ENCODE data around the gene SYMPK. TPM values are rescaled to one million over a fixed set of nuclear protein-coding genes. Genes with fewer than 3 reads are reported as not detected.
"Not testable (repeated sequence)": the region's sequence is repeated elsewhere in the genome, so short reads cannot be mapped to it uniquely, and the experiment has no call there.

SYMPK gene
- total and polyA plus RNA-seq, 7 experiments from 2014 or later = 9.9 to 110 (median 84.2) TPM

- peaks cover 0 to 11% (median 8%) of the 10 kb centered on the region in 7 donors for H3K4me1 Mint-ChIP-seq
- H3K27ac Mint-ChIP-seq; H3K4me1 ChIP-seq (ENCODE audit: control insufficient read depth in 2 of 2, insufficient read depth in 2 of 2, low read length in 2 of 2); H3K27me3 ChIP-seq (ENCODE audit: control insufficient read depth in 2 of 2, insufficient read depth in 2 of 2, low read length in 2 of 2); ATAC-seq; DNase-seq; H3K9me3 Mint-ChIP-seq; H3K4me3 Mint-ChIP-seq; H3K27ac ChIP-seq (ENCODE audit: low read depth, low read length); H3K9me3 ChIP-seq (ENCODE audit: control insufficient read depth in 2 of 3, low read length in 3 of 3); H3K36me3 Mint-ChIP-seq; H3K36me3 ChIP-seq (ENCODE audit: control insufficient read depth in 2 of 3, insufficient read depth in 3 of 3, low read length in 3 of 3); H3K4me3 ChIP-seq (ENCODE audit: low read length): not testable (repeated sequence)
- H3K27me3 Mint-ChIP-seq = peaks cover 18 to 69% (median 20%) of the 10 kb centered on the region in 5 donors
- CTCF ChIA-PET = interaction anchor here (0.6 to 6.1 kb wide), 10 partner anchors 11 to 1980 kb away, joined by 3 to 99 read pairs (median 5); partner anchors contain the start of genes IRF2BP1, SIX5 and SYMPK
- POLR2A ChIA-PET = interaction anchor here (0.7 to 2.1 kb wide), 4 partner anchors 11 to 30 kb away, joined by 3 to 20 read pairs (median 6); partner anchors contain the start of genes DMPK and SIX5
- intact Hi-C loops (cut with micrococcal nuclease) = loop anchor here (1.0 to 10.0 kb wide), 3 partner anchors 29 to 195 kb away; partner anchors contain the start of genes CCDC61 (in 1 of the 2) and QPCTL (in 1 of the 2)
Measured at GRCh38 chr19:45799541-45799940, 63.4 kb downstream of the SYMPK start.

GRCh38 chr19:45798995-45799517, 63.9 kb downstream of the SYMPK start:
- ATAC-seq = peak; percentile 95
- POLR2A ChIA-PET = interaction anchor here (0.7 to 2.1 kb wide), 4 partner anchors 10 to 29 kb away, joined by 3 to 20 read pairs (median 6); partner anchors contain the start of genes DMPK and SIX5
- no peak overlapping the region for H3K27ac ChIP-seq (ENCODE audit: low read depth, low read length)

GRCh38 chr19:45794627-45795026, 68.3 kb downstream of the SYMPK start:
- H3K36me3 ChIP-seq (ENCODE audit: control insufficient read depth in 2 of 3, insufficient read depth in 3 of 3, low read length in 3 of 3) = peaks cover 0 to under 1% (median 0%) of the 10 kb centered on the region in 3 experiments

More at GRCh38 chr19:45798995-45799517, 63.9 kb downstream of the SYMPK start:
- H3K27me3 Mint-ChIP-seq = peaks cover 19 to 72% (median 22%) of the 10 kb centered on the region in 5 donors
- H3K4me1 Mint-ChIP-seq = peaks cover 0 to 13% (median 10%) of the 10 kb centered on the region in 7 donors
- CTCF ChIA-PET = interaction anchor here (0.6 to 6.1 kb wide), 12 partner anchors 10 to 1981 kb away, joined by 3 to 99 read pairs (median 4); partner anchors contain the start of genes IRF2BP1, SIX5 and SYMPK
- Histone ChIP-seq H3K4me3 (ENCODE audit: low read length) (no peak overlapping the region), H3K9me3 (ENCODE audit: control insufficient read depth in 2 of 3, low read length in 3 of 3) (no peaks in the 10 kb centered on the region), H3K4me1 (ENCODE audit: control insufficient read depth in 2 of 2, insufficient read depth in 2 of 2, low read length in 2 of 2) (peaks cover 0 to 3% of the 10 kb centered on the region in 2 donors), H3K27me3 (ENCODE audit: control insufficient read depth in 2 of 2, insufficient read depth in 2 of 2, low read length in 2 of 2) (peaks cover 0 to 8% of the 10 kb centered on the region in 2 donors), H3K36me3 (ENCODE audit: control insufficient read depth in 2 of 3, insufficient read depth in 3 of 3, low read length in 3 of 3) (no peaks in the 10 kb centered on the region)
- intact Hi-C loops (cut with micrococcal nuclease) = loop anchor here (1.0 to 10.0 kb wide), 3 partner anchors 29 to 196 kb away; partner anchors contain the start of genes CCDC61 (in 1 of the 2) and QPCTL (in 1 of the 2)
- peaks cover 0 to 2% (median 0%) of the 10 kb centered on the region in 11 donors for H3K9me3 Mint-ChIP-seq
- DNase-seq = peak; percentile 31 to 64 (median 56)
- no peaks in the 10 kb centered on the region for H3K36me3 Mint-ChIP-seq
- H3K4me3 Mint-ChIP-seq = no peak overlapping the region
- H3K27ac Mint-ChIP-seq = peak overlapping the region in 1 of 9 donors; percentile 17

GRCh38 chr19:45793876-45794275, 69.1 kb downstream of the SYMPK start:
- Histone ChIP-seq H3K9me3 (ENCODE audit: control insufficient read depth in 2 of 3, low read length in 3 of 3) (no peaks in the 10 kb centered on the region), H3K27ac (ENCODE audit: low read depth, low read length) (no peak overlapping the region), H3K36me3 (ENCODE audit: control insufficient read depth in 2 of 3, insufficient read depth in 3 of 3, low read length in 3 of 3) (peaks cover 0 to 8% (median 7%) of the 10 kb centered on the region in 3 experiments), H3K4me3 (ENCODE audit: low read length) (no peak overlapping the region), H3K27me3 (ENCODE audit: control insufficient read depth in 2 of 2, insufficient read depth in 2 of 2, low read length in 2 of 2) (peaks cover 0 to 8% of the 10 kb centered on the region in 2 donors), H3K4me1 (ENCODE audit: control insufficient read depth in 2 of 2, insufficient read depth in 2 of 2, low read length in 2 of 2) (peaks cover 25 to 28% of the 10 kb centered on the region in 2 donors)
- Mint-ChIP-seq H3K4me1 (peaks cover 31 to 47% (median 42%) of the 10 kb centered on the region in 7 donors), H3K27me3 (peaks cover 12 to 76% (median 30%) of the 10 kb centered on the region in 5 donors), H3K9me3 (peaks cover 0 to 2% (median 0%) of the 10 kb centered on the region in 11 donors), H3K36me3 (peaks cover 5 to 11% (median 5%) of the 10 kb centered on the region in 5 donors), H3K27ac (peak overlapping the region in 6 of 9 donors; percentile 16 to 84 (median 54)), H3K4me3 (peak overlapping the region; percentile 15 to 90 (median 78))
- ATAC-seq (no peak), DNase-seq (no peak)
- ChIA-PET CTCF (interaction anchor here (6.1 kb wide), 1 partner anchor 21 kb away, joined by 28 read pairs; no protein-coding TSS in a partner anchor), POLR2A (interaction anchor here (1.0 kb wide), 1 partner anchor 64 kb away, joined by 3 read pairs; no protein-coding TSS in a partner anchor)
- intact Hi-C loops (cut with micrococcal nuclease) = loop anchor here (2.0 to 10.0 kb wide), 4 partner anchors 63 to 201 kb away; partner anchors contain the start of genes CCDC61 (in 1 of the 2), FBXO46 (in 1 of the 2), QPCTL (in 1 of the 2) and SYMPK (in 1 of the 2)

More at GRCh38 chr19:45794627-45795026, 68.3 kb downstream of the SYMPK start:
- no peak for DNase-seq
- no peak for ATAC-seq
- H3K36me3 Mint-ChIP-seq = peaks cover 0 to 5% (median 0%) of the 10 kb centered on the region in 5 donors
- Histone ChIP-seq H3K4me1 (ENCODE audit: control insufficient read depth in 2 of 2, insufficient read depth in 2 of 2, low read length in 2 of 2) (peaks cover 28% of the 10 kb centered on the region in 2 donors), H3K9me3 (ENCODE audit: control insufficient read depth in 2 of 3, low read length in 3 of 3) (no peaks in the 10 kb centered on the region), H3K27ac (ENCODE audit: low read depth, low read length) (no peak overlapping the region), H3K27me3 (ENCODE audit: control insufficient read depth in 2 of 2, insufficient read depth in 2 of 2, low read length in 2 of 2) (peaks cover 0 to 8% of the 10 kb centered on the region in 2 donors), H3K4me3 (ENCODE audit: low read length) (no peak overlapping the region)
- H3K4me1 Mint-ChIP-seq = peaks cover 31 to 47% (median 40%) of the 10 kb centered on the region in 7 donors
- H3K9me3 Mint-ChIP-seq = peaks cover 0 to 2% (median 0%) of the 10 kb centered on the region in 11 donors
- CTCF ChIA-PET = interaction anchor here (1.5 to 6.1 kb wide), 2 partner anchors 22 to 25 kb away, joined by 5 to 28 read pairs; no protein-coding TSS in a partner anchor
- intact Hi-C loops (cut with micrococcal nuclease) = loop anchor here in 1 of 2 donors (10.0 kb wide), 1 partner anchor 200 kb away; the partner anchor contains the start of gene CCDC61
- POLR2A ChIA-PET = no interaction called here
- peak overlapping the region in 4 of 10 donors; percentile 17 to 86 (median 26) for H3K4me3 Mint-ChIP-seq
- peaks cover 16 to 72% (median 30%) of the 10 kb centered on the region in 5 donors for H3K27me3 Mint-ChIP-seq
- peak overlapping the region in 3 of 9 donors; percentile 7 to 84 (median 25) for H3K27ac Mint-ChIP-seq

- ATAC-seq = no peak
- intact Hi-C loops (cut with micrococcal nuclease) = loop anchor here (2.0 to 10.0 kb wide), 4 partner anchors 62 to 202 kb away; partner anchors contain the start of genes CCDC61 (in 1 of the 2), FBXO46 (in 1 of the 2), QPCTL (in 1 of the 2) and SYMPK (in 1 of the 2)
- H3K27ac ChIP-seq (ENCODE audit: low read depth, low read length) = peak overlapping the region; percentile 15
Measured at GRCh38 chr19:45793178-45793564, 69.8 kb downstream of the SYMPK start.

More at GRCh38 chr19:45793178-45793564, 69.8 kb downstream of the SYMPK start:
- H3K9me3 ChIP-seq (ENCODE audit: control insufficient read depth in 2 of 3, low read length in 3 of 3) = no peaks in the 10 kb centered on the region
- peaks cover 0 to 14% (median 10%) of the 10 kb centered on the region in 3 experiments for H3K36me3 ChIP-seq (ENCODE audit: control insufficient read depth in 2 of 3, insufficient read depth in 3 of 3, low read length in 3 of 3)
- DNase-seq = no peak
- Mint-ChIP-seq H3K9me3 (peaks cover 0 to 2% (median 0%) of the 10 kb centered on the region in 11 donors), H3K27me3 (peaks cover 10 to 77% (median 35%) of the 10 kb centered on the region in 5 donors), H3K36me3 (peaks cover 6 to 17% (median 11%) of the 10 kb centered on the region in 5 donors), H3K27ac (peak overlapping the region in 8 of 9 donors; percentile 39 to 93 (median 86)), H3K4me3 (peak overlapping the region; percentile 68 to 91 (median 84)), H3K4me1 (peaks cover 31 to 44% (median 41%) of the 10 kb centered on the region in 7 donors)
- H3K27me3 ChIP-seq (ENCODE audit: control insufficient read depth in 2 of 2, insufficient read depth in 2 of 2, low read length in 2 of 2) = peaks cover 0 to 8% of the 10 kb centered on the region in 2 donors
- H3K4me1 ChIP-seq (ENCODE audit: control insufficient read depth in 2 of 2, insufficient read depth in 2 of 2, low read length in 2 of 2) = peaks cover 25 to 28% of the 10 kb centered on the region in 2 donors
- CTCF ChIA-PET = interaction anchor here (0.7 to 1.6 kb wide), 2 partner anchors 24 to 1192 kb away, joined by 3 to 4 read pairs; partner anchors contain the start of gene SIX5
- POLR2A ChIA-PET = interaction anchor here (1.0 to 1.1 kb wide), 2 partner anchors 24 to 63 kb away, joined by 3 to 5 read pairs; partner anchors contain the start of gene SIX5
- peak overlapping the region; percentile 27 for H3K4me3 ChIP-seq (ENCODE audit: low read length)
